22Rv1 (cell line): ENCODE data around the gene CDK6.

Experiments used
- CTCF ChIP-seq: fragments of 450-650 bp; IDR thresholded peaks from 2 replicates; pipeline ENCODE4 v1.5.1; 2017; ENCODE audit warnings: mild to moderate bottlenecking
- ZFX ChIP-seq: fragments of 450-650 bp; IDR thresholded peaks from 2 replicates; pipeline ENCODE4 v1.6.1; 2017; ENCODE audit warnings: antibody characterized with exemption, borderline replicate concordance

DNA sequence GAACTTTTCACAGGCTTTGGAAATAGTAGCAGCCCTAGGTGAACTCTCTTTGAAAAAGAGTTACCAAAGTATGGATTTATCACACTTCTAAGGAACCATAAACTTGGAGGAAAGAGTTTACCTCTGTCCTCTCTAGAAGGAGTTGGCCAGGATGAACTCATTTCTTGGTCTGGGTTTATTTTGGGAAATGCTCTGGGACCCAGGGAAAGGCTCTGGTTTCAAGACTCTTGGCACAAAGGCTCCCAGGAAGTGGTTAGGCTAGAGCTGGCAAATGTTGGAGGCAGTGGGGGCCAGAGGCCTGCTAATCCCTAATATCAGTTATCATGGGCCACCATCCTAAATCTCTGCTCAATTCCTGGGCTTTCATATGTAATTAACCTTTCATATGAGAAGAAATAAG is 36.3 kb upstream of the CDK6 start:
- TF ChIP-seq CTCF = no peak
- TF ChIP-seq ZFX = no peak
